Stimulated activated CD8-positive, alpha-beta memory T cell treated with anti-CD3 and anti-CD28 coated beads, Interleukin-7, amount 100 ng/mL, for 24 hours (primary cell): Measurements from ENCODE around the gene LIX1.

Experiments used
- DNase-seq: peaks from one replicate; pipeline ENCODE4 v3.0.0-alpha.2; 2020; ENCODE audit warnings: low read depth

LIX1 gene

GRCh38 chr5:97073420-97073819, 69.0 kb downstream of the LIX1 start:
- DNase-seq = no peak

DNA sequence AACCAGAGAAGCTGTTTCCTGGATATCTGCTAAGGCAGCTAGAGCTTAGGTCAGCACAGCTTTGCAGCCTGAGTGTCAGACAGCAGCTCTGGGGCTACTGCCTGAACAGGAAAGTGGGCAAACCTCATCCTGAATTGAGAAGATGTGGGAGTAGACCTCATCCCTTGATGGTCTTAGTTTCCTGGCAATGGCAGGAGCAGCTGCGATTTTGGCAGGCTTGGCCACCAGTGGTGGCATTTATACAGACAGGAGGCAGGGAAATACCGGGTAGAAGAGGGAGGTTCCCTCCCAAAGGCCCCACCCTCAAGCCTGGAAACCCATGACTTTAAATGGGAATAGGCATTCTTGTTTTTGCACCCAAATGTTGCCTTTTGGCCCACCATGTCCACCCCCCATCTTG, 69.7 kb downstream of the LIX1 start:
- no peak for DNase-seq

- DNase-seq = no peak
Observed at GRCh38 chr5:97071993-97072392, 70.4 kb downstream of the LIX1 start.

GRCh38 chr5:97071101-97071500, 71.3 kb downstream of the LIX1 start:
- no peak for DNase-seq

GRCh38 chr5:97070234-97070633, 72.2 kb downstream of the LIX1 start:
- DNase-seq = no peak

DNA sequence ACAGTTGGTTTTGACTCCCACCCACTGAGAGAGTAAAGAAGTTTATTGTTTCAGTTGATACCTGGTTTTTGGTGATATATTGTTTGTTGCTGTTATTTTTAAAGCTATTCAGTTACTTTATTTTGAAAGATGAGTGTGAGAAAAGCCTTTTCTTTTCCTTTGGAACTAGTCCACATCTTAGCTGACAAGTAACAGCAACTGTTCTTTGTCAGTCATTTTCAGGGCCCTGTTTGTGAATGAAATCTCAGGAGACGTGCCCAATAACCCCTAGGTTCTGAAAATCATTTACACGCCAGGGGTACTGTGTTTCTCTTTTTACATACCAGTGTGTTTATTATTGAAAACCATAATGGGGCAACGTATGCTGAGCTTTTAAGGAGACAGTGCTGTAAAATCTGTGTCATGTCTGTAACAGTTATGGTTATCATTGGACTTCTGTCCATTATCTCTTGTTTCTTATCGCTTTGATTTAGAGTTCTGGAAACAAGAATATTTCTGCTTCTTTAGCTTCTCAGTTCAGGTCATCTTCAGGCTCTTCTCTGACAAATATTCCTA, 75.0 kb downstream of the LIX1 start:
- no peak for DNase-seq

- DNase-seq = no peak
Observed at GRCh38 chr5:97065475-97065874, 76.9 kb downstream of the LIX1 start.

- no peak for DNase-seq
Observed at GRCh38 chr5:97063251-97063650, 79.2 kb downstream of the LIX1 start.

GRCh38 chr5:97062046-97062445, 80.4 kb downstream of the LIX1 start:
- DNase-seq = no peak

DNA sequence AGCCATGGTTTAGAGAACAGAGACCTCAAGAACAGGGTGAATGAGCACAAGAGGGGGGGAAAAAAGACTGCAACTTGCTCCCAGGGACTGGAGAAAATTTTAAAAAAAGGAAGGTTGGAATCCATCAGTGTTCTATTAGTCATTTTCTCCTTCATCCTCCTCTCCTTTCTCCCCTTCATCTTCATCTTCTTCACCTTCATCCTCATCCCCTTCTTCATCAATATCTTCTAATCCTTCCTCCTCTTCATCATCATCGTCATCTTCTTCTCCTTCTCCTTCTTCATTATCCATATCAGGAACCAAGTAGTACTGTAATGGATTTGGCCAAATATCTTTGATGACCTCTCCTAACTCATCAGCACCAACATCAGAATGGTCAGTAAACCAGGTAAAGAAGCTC, 86.1 kb downstream of the LIX1 start:
- DNase-seq = no peak

DNA sequence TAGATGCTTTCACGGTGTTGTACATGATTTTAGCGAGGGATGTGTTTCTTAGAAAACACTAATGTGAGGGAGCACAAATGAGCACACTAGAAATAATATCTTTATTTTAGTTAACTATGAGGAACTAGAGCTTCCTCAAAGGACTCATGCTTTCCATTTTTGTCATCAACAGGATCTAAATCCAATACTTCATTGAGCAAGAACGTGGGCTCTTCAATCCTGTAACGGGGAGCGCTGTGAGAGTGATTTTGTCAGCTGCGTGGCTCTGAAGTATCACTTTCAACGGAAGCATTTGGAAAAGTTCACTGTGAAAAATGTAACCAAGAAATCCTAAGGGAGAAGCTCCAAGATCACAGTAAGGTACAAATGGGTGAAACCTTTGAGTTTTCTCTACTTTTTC, 93.2 kb downstream of the LIX1 start:
- no peak for DNase-seq

- DNase-seq = no peak
Observed at GRCh38 chr5:97047076-97047475, 95.3 kb downstream of the LIX1 start.

DNA sequence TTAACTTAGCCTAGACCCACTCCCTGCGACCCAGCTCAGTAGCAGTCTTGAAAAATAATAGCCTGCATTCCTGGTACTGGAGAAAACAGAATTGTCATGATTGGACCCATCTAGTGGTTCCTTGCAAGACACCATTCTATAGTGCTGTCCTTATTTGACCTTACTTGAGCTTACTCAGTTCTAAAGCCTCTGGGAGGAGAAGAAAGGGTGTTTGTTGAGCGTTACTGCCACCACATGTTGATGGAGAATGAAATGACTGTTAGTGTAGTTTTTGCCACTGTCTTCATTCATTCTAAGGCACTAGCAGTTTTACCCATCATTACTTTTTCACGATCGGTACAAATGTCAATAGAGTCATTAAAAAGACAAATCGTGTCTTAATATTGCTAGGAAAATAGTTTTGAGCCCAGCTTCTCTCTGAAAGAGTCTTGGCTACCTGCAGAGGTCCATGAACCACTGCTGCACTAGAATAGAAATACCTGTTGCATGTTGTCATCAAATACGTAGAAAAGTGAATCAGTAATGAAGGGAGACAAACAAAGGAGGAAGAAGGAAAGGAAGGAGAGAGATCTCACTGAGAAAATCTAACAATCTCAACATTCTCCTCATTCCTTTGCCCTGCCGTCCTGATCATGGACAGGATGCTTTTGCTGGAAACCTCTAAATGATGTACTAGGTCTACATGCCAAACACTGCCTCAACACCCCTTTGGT, 96.0 kb downstream of the LIX1 start:
- no peak for DNase-seq

GRCh38 chr5:97044052-97044451, 98.4 kb downstream of the LIX1 start:
- DNase-seq = no peak

- no peak for DNase-seq
Observed at GRCh38 chr5:97043511-97043910, 98.9 kb downstream of the LIX1 start.

- no peak for DNase-seq
Observed at GRCh38 chr5:97042996-97043395, 99.4 kb downstream of the LIX1 start.
